ENCODE data around the gene KCNJ15.

DNA sequence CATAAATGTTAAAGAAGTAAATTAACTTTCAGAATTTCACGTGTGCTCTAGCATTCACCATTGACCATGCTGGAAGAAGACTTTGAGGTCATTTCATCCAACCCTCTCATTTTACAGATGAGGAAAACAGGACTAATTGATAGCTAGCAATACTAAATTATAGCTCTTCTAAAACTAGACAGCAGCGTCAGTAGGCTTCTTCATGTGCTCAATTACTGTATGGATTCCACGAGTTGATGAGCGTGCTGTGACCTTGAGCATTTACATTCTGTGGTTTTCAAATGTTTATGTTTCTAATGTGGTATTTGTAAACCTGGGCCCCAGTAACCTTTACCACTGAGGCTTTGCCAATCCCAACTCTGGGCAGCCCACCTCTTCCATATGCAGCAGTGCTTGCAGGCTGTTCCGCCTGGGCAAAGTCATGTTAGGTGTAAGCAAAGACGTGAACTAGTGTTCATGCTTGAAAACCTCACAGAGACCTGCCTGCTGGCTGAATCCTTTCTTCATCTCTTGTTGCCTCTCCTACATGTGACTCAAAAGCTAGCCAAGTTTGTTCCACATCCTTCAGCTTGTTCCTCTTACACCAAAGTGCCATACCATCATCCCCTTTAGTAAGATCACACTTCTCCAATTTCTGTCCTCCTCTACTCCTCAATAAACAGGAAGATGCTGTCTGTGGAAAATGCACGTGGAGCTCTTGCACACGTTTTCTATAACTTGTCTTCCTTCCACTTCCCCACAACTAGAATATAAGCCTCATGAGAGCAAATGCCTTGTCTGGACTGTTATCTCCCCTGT lies 17.2 kb downstream of the KCNJ15 start:
- TF ChIP-seq EZH2 (IDR thresholded peaks at IDR 0.05; ENCODE audit: insufficient read depth, poor library complexity, severe bottlenecking) (no peak), EZH2phosphoT487 (IDR thresholded peaks at IDR 0.05; ENCODE audit: insufficient read depth, low read depth) (no peak)
